Umbilical cord (tissue), 2 donors: Measurements from ENCODE around the gene MPRIP. TPM values are rescaled to one million over a fixed set of nuclear protein-coding genes. Genes with fewer than 3 reads are reported as not detected.

Source experiments
- DNase-seq: peaks from one replicate; pipeline ENCODE4 v3.0.0-alpha.2; 2015; ENCODE audit warnings: low spot score
- total RNA-seq: library from RNA; depleted of rRNA; stranded (reverse); fragments of >200 nt; gene quantifications from one replicate; pipeline ENCODE4 v1.2.3, GENCODE V29; 2014; ENCODE audit warnings: low replicate concordance; ENCODE audit not compliant: insufficient read depth

Gene MPRIP
- total RNA-seq, 1 donor from 2014 or later, result 69.3 TPM

- peak; percentile 23 for DNase-seq
Measured at GRCh38 chr17:17206124-17206912, 164.1 kb downstream of the MPRIP start, which contains the start of gene PLD6. Gene PLD6, minus strand, starts transcription at chr17:17206333. Its CDS starts 47 bp downstream, at chr17:17206286.

DNA sequence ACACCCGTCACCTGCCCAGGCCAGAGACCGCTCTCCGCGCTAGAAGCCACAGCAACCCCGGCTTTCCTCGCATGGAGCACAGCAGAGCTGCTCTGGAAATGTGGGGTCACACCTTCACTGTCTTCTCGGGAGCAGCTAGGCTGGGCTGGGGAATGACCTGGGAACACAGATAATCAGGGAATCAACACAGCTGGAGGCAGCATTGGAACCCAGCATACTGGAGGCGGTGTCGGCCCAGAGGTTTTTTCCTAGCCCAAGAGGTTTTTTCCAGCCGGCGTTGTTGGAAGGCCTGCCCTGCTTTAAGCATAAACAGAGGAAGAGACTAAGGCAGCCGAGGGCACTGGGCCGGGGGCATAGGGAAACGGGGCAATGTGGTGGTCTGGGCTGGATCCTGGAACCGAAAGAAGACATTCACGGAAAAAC, 164.7 kb downstream of the MPRIP start:
- DNase-seq, result no peak

DNA sequence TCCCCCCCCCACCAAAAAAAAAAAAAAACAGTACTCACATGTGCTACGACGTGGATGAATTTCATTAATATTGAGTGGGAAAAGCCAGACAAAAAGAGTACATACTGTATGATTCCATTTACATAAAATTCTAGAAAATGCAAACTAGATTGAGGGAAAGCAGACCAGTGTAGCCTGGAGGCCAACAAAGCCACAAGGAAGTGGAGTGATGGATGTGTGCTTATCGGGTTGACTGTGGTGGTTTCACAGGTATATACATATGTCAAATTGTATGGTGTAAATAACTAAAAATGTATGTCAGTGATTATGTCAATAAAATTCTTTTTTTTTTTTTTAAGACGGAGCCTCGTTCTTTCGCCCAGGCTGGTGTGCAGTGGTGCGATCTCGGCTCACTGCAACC, 165.7 kb downstream of the MPRIP start:
- DNase-seq, result no peak

DNA sequence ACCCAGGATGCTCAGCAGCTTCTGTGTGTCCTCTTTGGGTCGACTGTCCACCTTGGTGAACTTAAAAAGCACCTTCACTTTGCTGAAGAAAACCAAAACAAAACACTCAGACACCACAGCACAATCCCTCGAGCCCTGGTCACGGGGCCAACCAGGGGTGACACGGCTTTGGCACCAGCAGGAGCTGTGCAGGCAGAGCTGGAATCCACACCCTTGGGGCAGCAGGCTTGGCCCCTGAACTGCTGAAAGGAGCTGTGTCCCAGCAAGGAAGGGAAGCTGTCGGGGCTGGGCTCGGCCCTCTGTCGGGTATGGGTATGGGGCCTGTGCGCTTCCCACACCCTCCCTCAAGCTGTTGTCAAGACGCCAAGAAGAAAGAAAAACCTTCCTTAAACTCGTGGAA, 171.5 kb downstream of the MPRIP start:
- no peak for DNase-seq

GRCh38 chr17:17214646-17215436, 172.6 kb downstream of the MPRIP start:
- DNase-seq, result no peak

- no peak for DNase-seq
Measured at GRCh38 chr17:17215575-17215974, 173.3 kb downstream of the MPRIP start.

- no peak for DNase-seq
Measured at GRCh38 chr17:17216236-17216635, 174.0 kb downstream of the MPRIP start.

- no peak for DNase-seq
Measured at GRCh38 chr17:17216776-17217175, 174.5 kb downstream of the MPRIP start.

GRCh38 chr17:17217995-17218394, 175.7 kb downstream of the MPRIP start:
- no peak for DNase-seq

- DNase-seq, result no peak
Measured at GRCh38 chr17:17220529-17220928, 178.3 kb downstream of the MPRIP start.

DNA sequence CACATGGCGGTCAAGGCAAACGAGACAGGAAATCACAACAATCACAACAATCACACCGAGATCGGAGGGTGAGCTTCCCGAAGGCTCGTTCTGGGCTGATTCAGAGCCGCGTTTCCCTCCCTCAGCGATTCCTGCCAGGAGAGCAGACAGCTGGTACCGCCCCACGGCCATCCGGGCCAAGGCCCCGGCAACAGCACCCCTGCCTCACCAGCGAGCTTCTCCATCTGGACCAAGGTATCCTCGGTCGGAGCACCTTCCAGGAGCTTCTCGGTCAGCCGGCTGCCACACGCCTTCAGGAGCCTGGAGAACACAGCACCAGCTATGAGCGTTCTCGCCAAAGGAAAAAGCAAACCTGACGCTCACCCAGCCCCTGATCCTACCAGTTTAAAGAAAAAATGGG, 179.1 kb downstream of the MPRIP start:
- no peak for DNase-seq

DNA sequence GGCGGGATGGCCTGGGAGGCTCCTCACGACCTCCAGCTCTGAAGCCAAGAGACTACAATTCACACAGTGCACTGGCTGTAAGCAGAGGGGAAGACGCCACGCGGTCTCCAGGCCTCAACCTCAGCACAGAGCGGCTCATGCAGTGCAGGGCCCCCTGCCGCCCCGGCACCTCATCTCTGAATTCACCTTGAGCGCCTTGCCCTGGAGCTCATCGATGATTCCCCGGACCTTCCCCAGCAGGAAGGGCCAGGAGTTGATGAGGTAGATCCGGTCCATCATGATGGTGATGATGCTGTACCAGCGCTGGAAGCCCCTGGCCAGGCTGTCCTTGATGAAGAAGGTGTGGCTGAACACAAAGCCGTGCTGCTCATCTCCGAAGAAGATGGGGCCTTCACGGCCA, 181.5 kb downstream of the MPRIP start:
- no peak for DNase-seq

DNA sequence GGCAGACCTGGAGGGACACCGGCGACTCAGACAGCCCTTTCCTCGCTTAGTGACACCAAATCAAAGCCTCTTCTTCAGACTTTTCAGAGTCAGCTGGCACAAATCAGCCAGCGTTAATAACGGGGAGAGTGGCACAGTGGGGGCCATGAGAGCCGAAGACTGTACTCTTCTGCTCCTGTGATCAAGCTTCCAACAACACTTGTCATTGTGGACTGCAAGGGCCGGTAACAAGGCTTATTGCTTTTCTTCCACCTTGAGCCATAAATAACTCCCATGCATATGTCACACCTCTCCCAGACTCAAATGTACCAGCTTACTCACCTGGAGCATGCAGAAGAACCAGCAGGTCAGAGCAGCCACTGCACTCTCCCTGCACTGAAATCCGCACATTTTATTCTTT, 181.9 kb downstream of the MPRIP start:
- DNase-seq, result no peak

DNA sequence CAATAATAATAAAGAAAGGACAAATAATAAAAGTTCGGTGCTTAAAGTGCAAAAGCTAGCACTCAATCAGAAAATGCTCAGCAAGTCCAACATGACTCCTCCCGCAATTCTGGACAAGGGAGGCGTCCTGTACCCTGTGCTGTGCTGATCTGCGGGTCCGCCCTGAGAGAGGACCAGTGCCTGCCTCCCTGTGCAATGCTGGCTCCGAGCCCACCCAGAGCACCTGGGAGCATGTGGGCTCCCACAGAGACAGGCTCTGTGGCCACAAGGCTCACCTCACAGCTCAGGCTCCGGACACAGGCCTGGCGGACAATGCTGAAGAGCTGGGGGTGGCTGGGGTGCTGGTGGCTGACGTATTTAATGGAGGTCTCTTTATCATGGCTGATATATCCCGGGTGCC, 183.6 kb downstream of the MPRIP start:
- no peak for DNase-seq

- DNase-seq, result no peak
Measured at GRCh38 chr17:17226451-17227265, 184.4 kb downstream of the MPRIP start.

GRCh38 chr17:17227608-17228520, 185.6 kb downstream of the MPRIP start:
- no peak for DNase-seq

DNA sequence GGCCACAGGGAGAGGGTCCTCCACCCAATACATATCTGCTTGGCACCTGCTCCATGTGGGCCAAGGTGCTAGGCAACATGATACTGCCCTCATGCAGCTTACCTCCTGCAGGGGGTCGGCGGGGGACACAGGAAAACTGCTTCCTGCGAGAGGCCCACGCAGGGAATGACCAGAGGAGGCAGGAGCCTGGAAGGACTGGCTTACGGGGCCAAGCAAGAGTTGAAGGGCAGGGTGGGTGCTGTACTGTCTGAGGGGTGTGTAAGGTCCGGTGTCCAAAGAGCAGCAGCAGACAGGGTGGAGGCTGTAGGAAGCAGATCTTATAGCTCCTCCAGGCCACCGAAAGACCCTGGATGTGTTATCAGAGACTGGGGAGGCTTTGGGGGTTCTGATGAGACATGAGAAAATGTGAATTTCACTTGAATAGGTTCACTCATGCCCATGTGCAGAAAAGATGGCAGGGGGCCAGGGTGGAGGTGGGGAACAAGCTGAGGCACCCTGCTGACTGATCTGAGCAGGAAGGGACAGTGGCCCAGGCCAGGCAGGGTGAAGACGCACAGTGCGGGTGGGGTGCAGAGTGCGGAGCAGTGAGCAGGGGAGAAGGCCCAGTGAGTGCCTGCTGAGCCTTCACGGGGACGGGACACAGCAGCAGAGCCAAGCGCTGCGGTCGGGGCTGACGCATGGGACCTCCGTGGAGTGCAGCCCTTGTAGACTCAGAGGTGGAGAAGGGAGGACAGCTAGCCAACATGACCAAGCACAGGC, 186.4 kb downstream of the MPRIP start:
- DNase-seq, result no peak

DNA sequence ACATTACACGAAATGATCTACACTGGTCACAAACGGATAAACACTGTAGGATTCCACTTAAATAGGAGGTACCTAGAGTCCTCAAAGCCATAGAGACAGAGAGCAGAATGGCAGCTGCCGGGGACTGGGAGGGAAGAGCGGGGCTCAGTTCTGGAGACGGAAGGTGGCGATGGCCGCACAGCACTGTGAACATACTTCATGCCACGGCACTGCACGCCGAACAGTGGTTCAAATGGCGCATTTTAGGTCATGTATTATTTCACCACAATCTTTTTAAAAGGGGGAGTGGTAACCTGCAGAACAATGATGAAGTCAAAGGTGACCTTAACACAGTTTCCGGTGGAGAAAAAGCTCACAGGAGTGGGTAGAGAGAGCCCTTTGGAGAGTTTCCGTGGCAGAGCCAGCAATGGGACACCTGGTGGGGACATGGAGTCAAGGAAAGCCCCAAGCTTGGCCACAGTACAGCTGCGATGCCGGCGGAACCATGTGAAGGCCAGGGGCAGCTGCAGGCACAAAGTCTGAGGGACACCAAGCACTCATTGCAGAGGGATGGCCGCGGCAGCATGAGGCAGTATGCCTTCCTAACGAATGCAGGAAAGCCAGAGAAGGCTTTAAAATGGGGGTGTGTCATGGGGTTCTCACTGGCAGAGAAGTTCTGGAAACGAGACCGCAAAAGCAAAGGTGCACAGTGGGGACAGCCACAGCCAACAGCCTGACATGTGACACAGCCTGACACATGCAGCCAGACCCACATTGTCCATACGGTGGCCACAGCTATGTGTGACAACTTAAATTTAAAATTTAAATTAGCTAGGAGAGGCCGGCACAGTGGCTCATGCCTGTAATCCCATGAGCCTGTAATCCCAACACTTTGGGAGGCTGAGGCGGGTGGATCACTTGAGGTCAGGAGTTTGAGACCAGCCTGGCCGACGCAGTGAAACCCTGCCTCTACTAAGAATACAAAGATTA, 187.4 kb downstream of the MPRIP start:
- no peak for DNase-seq
